ENCODE measurements around the gene VAC14.

Gene VAC14

GRCh38 chr16:70687671-70688245, 113.2 kb downstream of the VAC14 start:
- H4K20me1 ChIP-seq (ENCODE audit: insufficient read depth, low read length), result no peaks in the 10 kb centered on the region
- no peaks in the 10 kb centered on the region for H3F3A ChIP-seq (ENCODE audit: insufficient read depth, low read length)
- H3K36me3 ChIP-seq (ENCODE audit: insufficient read depth, low read length), result no peaks in the 10 kb centered on the region
- H3K4me2 ChIP-seq (ENCODE audit: low read length), result no peak overlapping the region
- H3K27ac ChIP-seq (ENCODE audit: low read depth, low read length, poor library complexity, severe bottlenecking), result no peak overlapping the region
- H3K9ac ChIP-seq (ENCODE audit: low read length), result no peak overlapping the region
- TF ChIP-seq EZH2 (IDR thresholded peaks at IDR 0.05; ENCODE audit: borderline replicate concordance, low read length) (no peak), CTCF (IDR thresholded peaks at IDR 0.05; ENCODE audit: low read length) (no peak)
- no peaks in the 10 kb centered on the region for H3K79me2 ChIP-seq (ENCODE audit: insufficient read depth, low read length)
- H3K9me2 ChIP-seq (ENCODE audit: low read depth, low read length), result no peaks in the 10 kb centered on the region
- no peaks in the 10 kb centered on the region for H3K9me3 ChIP-seq (ENCODE audit: low read length)
- no peaks in the 10 kb centered on the region for H3K27me3 ChIP-seq (ENCODE audit: insufficient read depth, low read length)
- H3K4me3 ChIP-seq (ENCODE audit: low read depth, low read length, poor library complexity, severe bottlenecking), result no peak overlapping the region
- no peak overlapping the region for H2AFZ ChIP-seq (ENCODE audit: low read length)
- peaks cover 4% of the 10 kb centered on the region for H3K4me1 ChIP-seq (ENCODE audit: insufficient read depth, low read length, severe bottlenecking)

GRCh38 chr16:70687102-70687511, 113.9 kb downstream of the VAC14 start:
- no peak overlapping the region for H3K4me2 ChIP-seq (ENCODE audit: low read length)
- no peak for TF ChIP-seq EZH2 (IDR thresholded peaks at IDR 0.05; ENCODE audit: borderline replicate concordance, low read length)
- no peak for TF ChIP-seq CTCF (IDR thresholded peaks at IDR 0.05; ENCODE audit: low read length)
- H3K27me3 ChIP-seq (ENCODE audit: insufficient read depth, low read length), result no peaks in the 10 kb centered on the region
- no peaks in the 10 kb centered on the region for H3K36me3 ChIP-seq (ENCODE audit: insufficient read depth, low read length)
- H3K79me2 ChIP-seq (ENCODE audit: insufficient read depth, low read length), result no peaks in the 10 kb centered on the region
- no peaks in the 10 kb centered on the region for H3K9me2 ChIP-seq (ENCODE audit: low read depth, low read length)
- H4K20me1 ChIP-seq (ENCODE audit: insufficient read depth, low read length), result no peaks in the 10 kb centered on the region
- no peak overlapping the region for H3K9ac ChIP-seq (ENCODE audit: low read length)
- no peaks in the 10 kb centered on the region for H3K9me3 ChIP-seq (ENCODE audit: low read length)
- no peak overlapping the region for H3K4me3 ChIP-seq (ENCODE audit: low read depth, low read length, poor library complexity, severe bottlenecking)
- H3F3A ChIP-seq (ENCODE audit: insufficient read depth, low read length), result no peaks in the 10 kb centered on the region
- H2AFZ ChIP-seq (ENCODE audit: low read length), result no peak overlapping the region
- no peak overlapping the region for H3K27ac ChIP-seq (ENCODE audit: low read depth, low read length, poor library complexity, severe bottlenecking)
- H3K4me1 ChIP-seq (ENCODE audit: insufficient read depth, low read length, severe bottlenecking), result no peaks in the 10 kb centered on the region

DNA sequence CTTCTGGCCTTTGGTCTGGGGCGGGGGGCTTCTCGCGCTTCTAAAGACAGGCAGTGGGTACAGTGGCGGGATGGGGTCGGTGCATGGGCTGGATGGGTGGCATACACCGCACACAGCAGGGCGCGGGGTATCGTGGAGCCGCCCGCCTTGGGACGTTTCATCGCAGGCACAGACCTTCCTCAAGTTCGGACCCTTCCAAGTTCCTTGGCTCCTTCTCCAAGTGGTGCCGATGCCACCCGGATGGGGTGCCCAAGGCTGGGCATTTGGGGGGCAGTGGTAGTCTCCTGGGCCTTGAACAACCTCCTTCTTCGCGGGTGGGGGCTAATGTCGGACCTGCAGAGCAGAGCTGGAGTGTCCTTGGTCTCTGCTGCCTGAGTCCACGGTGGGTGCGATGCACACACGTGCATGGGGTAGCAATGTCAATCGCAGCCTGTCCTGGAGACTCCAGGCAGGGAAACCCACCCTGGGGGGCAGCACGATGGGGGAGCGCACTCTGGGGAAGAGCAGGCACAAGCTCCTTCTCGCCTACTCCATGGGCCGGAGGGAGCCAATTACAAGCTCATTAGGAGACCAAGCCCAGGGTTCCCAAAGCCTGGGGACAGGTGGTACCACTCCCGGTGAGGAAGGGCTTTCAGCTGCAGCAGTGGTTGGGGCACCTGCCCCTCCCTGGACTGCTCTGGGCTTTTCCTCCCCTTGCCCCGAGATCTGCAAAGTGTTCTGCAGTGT, 114.4 kb downstream of the VAC14 start:
- Histone ChIP-seq H3K9ac (ENCODE audit: low read length) (no peak overlapping the region), H2AFZ (ENCODE audit: low read length) (no peak overlapping the region), H3K79me2 (ENCODE audit: insufficient read depth, low read length) (no peaks in the 10 kb centered on the region), H3K27ac (ENCODE audit: low read depth, low read length, poor library complexity, severe bottlenecking) (no peak overlapping the region), H3K36me3 (ENCODE audit: insufficient read depth, low read length) (no peaks in the 10 kb centered on the region), H3K4me1 (ENCODE audit: insufficient read depth, low read length, severe bottlenecking) (no peaks in the 10 kb centered on the region), H3K9me3 (ENCODE audit: low read length) (no peaks in the 10 kb centered on the region), H3K4me3 (ENCODE audit: low read depth, low read length, poor library complexity, severe bottlenecking) (no peak overlapping the region), H3K4me2 (ENCODE audit: low read length) (no peak overlapping the region), H4K20me1 (ENCODE audit: insufficient read depth, low read length) (no peaks in the 10 kb centered on the region), H3F3A (ENCODE audit: insufficient read depth, low read length) (no peaks in the 10 kb centered on the region), H3K9me2 (ENCODE audit: low read depth, low read length) (no peaks in the 10 kb centered on the region), H3K27me3 (ENCODE audit: insufficient read depth, low read length) (no peaks in the 10 kb centered on the region)
- TF ChIP-seq CTCF (IDR thresholded peaks at IDR 0.05; ENCODE audit: low read length) (no peak), EZH2 (IDR thresholded peaks at IDR 0.05; ENCODE audit: borderline replicate concordance, low read length) (no peak)

All from OCI-LY1 (cell line).